Breast epithelium (tissue), 4 donors: ENCODE results near the gene MAPT. TPM values are rescaled to one million over a fixed set of nuclear protein-coding genes. Genes with fewer than 3 reads are reported as not detected.

Experiments
- DNase-seq, 2 donors: peaks; one replicate each; pipeline ENCODE4 v3.0.0-alpha.2; 2019; ENCODE audit warnings: low spot score in 2 of 2
- H3K27ac ChIP-seq, 2 donors: fragments of 200-600 bp; sonication (generic) in 1 of 2; one replicate each; pipeline ENCODE4 v1.5.1; 2016 to 2019; ENCODE audit warnings: mild to moderate bottlenecking in 1 of 2
- H3K27me3 ChIP-seq, 2 donors: fragments of 200-600 bp; sonication (generic) in 1 of 2; one replicate each; pipeline versions ENCODE4 v1.5.1 to v1.6.0; 2017 to 2019; ENCODE audit warnings: control low read depth in 1 of 2, mild to moderate bottlenecking in 1 of 2
- H3K36me3 ChIP-seq: fragments of 200-600 bp; one replicate; pipeline ENCODE4 v1.5.1; 2019
- H3K4me1 ChIP-seq, 2 donors: fragments of 200-600 bp; sonication (generic); one replicate each; pipeline ENCODE4 v1.5.1; 2016 to 2019; ENCODE audit warnings: control low read depth in 1 of 2
- H3K4me3 ChIP-seq, 3 donors: fragments of 200-600 bp; sonication (generic); 1 replicate in 2 of 3; 2 replicates in 1 of 3; pipeline ENCODE4 v1.5.1; 2016 to 2019; ENCODE audit warnings: mild to moderate bottlenecking in 3 of 3, moderate library complexity in 2 of 3
- H3K9me3 ChIP-seq, 2 donors: fragments of 200-600 bp; sonication (generic) in 1 of 2; one replicate each; pipeline ENCODE4 v1.5.1; 2016 to 2019; ENCODE audit warnings: control low read depth in 1 of 2
- POLR2A ChIP-seq: fragments of 450-650 bp; IDR thresholded peaks from one replicate; pipeline ENCODE4 v1.6.1; 2016; ENCODE audit warnings: antibody characterized with exemption, mild to moderate bottlenecking, moderate library complexity
- POLR2AphosphoS5 ChIP-seq, 3 donors: sonication (generic); formaldehyde crosslinking; IDR thresholded peaks; one replicate each; pipeline ENCODE4 v1.6.1; 2017; ENCODE audit warnings: antibody characterized with exemption in 3 of 3
- intact Hi-C: fragments of 100-400 bp; cut with DNase I; formaldehyde crosslinking; loops from one replicate; pipeline ENCODE4 v1.15.1; 2023; ENCODE audit warnings: low total_unique reads
- total RNA-seq, 3 donors: library from RNA; depleted of rRNA; stranded (reverse); fragments of >200 nt; gene quantifications; one replicate each; pipeline ENCODE4 v1.1.0, GENCODE V29; 2016
- TF ChIP-seq, protein P1 (sequence below), 3 donors: fragments of 450-650 bp; IDR thresholded peaks; one replicate each; pipeline ENCODE4 v1.5.1; 2016 to 2017; ENCODE audit warnings: antibody characterized with exemption in 3 of 3, mild to moderate bottlenecking in 3 of 3, moderate library complexity in 3 of 3

MAPT gene
- total RNA-seq, 3 donors from 2014 or later = 9.9 to 15.1 (median 12.4) TPM

DNA sequence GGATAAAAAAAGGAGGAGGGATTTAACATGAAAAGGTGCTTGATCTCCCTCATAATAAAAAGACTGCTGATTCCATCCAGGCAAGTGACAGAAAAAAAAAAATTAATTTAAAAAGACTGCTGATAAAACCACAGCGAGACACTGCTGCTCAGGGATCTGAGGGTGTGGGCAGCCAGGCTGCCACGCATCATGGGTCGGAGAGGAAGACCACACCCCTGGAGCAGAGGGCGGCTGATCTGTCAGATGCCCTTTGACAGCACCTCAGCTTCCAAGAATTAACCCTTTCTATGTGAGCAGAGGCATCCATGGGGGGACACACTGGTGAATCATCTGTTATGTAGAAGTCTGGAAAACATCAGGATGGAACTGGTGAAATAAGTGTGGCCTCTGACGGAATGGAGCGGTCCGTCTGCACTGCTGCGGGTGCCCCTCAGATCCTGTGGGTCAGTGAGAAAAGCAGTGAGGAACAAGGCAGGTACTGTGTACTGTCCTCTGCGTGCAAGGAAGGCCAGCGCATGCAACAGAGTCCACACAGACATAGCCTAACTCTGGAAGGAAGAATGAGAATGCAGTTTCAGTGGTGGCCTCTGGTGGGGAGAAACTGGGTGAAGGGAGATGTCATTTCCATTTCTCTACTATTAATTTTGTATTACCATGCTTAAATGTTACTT is 19.8 kb downstream of the MAPT start:
- no peak overlapping the region for H3K27ac ChIP-seq
- H3K4me3 ChIP-seq = no peak overlapping the region
- TF ChIP-seq POLR2A (no peak), POLR2AphosphoS5 (IDR thresholded peaks at IDR 0.05) (no peak)
- TF ChIP-seq, protein P1, sequence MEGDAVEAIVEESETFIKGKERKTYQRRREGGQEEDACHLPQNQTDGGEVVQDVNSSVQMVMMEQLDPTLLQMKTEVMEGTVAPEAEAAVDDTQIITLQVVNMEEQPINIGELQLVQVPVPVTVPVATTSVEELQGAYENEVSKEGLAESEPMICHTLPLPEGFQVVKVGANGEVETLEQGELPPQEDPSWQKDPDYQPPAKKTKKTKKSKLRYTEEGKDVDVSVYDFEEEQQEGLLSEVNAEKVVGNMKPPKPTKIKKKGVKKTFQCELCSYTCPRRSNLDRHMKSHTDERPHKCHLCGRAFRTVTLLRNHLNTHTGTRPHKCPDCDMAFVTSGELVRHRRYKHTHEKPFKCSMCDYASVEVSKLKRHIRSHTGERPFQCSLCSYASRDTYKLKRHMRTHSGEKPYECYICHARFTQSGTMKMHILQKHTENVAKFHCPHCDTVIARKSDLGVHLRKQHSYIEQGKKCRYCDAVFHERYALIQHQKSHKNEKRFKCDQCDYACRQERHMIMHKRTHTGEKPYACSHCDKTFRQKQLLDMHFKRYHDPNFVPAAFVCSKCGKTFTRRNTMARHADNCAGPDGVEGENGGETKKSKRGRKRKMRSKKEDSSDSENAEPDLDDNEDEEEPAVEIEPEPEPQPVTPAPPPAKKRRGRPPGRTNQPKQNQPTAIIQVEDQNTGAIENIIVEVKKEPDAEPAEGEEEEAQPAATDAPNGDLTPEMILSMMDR (IDR thresholded peaks at IDR 0.05) = no peak
- no peak for DNase-seq
- intact Hi-C loops = no loop called here
- H3K36me3 ChIP-seq = no peaks in the 10 kb centered on the region
- peaks cover 4 to 16% of the 10 kb centered on the region in 2 donors for H3K9me3 ChIP-seq
- H3K4me1 ChIP-seq = no peaks in the 10 kb centered on the region
- H3K27me3 ChIP-seq = no peaks in the 10 kb centered on the region

DNA sequence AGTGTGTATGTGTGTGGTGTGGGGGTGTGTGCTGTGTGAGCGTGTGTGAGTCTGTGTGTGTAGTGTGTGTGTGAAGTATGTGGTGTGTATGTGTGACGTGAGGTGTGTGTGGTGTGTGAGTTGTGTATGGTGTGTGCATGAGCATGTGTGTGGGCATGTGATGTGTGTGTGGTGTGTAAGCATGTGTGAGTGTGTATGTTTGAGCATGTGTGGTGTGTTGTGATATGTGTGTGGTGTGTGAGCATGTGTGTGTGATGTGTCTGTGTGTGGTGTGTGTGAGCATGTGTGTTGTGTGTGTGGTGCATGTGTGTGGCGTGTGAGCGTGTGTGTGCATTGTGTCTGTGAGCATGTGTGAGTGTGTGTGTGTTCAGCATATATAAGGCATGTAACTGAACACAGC is 20.9 kb downstream of the MAPT start:
- TF ChIP-seq POLR2AphosphoS5 (IDR thresholded peaks at IDR 0.05) (no peak), POLR2A (no peak)
- intact Hi-C loops = no loop called here
- peaks cover 4 to 16% of the 10 kb centered on the region in 2 donors for H3K9me3 ChIP-seq
- no peak overlapping the region for H3K27ac ChIP-seq
- no peaks in the 10 kb centered on the region for H3K27me3 ChIP-seq
- H3K4me1 ChIP-seq = no peaks in the 10 kb centered on the region
- H3K4me3 ChIP-seq = no peak overlapping the region
- no peak for DNase-seq
- no peaks in the 10 kb centered on the region for H3K36me3 ChIP-seq

DNA sequence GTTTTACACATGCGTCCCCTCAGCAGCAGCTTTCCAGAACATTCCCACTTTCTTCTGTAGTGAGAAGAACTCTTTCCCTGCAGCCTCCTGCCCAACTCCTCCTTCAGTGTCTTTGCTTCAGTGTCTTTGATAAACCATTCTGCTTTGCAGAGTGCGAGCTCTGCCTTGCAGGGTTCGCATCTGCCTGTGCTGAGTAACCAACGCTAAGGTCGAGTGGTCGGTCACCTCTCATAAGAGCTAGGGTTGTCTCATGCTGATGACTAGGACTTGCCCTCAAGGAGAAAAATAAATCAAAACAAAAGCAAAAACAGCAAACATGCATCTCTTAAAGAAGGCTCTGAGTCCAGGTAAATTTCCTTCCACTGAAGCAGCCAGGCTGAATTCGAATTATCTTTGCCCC is 22.7 kb downstream of the MAPT start:
- DNase-seq = no peak
- Histone ChIP-seq H3K4me1 (no peaks in the 10 kb centered on the region), H3K27me3 (no peaks in the 10 kb centered on the region), H3K9me3 (peaks cover 4 to 10% of the 10 kb centered on the region in 2 donors), H3K4me3 (no peak overlapping the region), H3K36me3 (no peaks in the 10 kb centered on the region), H3K27ac (no peak overlapping the region)
- intact Hi-C loops = no loop called here
- TF ChIP-seq, protein P1 (IDR thresholded peaks at IDR 0.05) = no peak
- no peak for TF ChIP-seq POLR2AphosphoS5 (IDR thresholded peaks at IDR 0.05)
- TF ChIP-seq POLR2A = no peak

DNA sequence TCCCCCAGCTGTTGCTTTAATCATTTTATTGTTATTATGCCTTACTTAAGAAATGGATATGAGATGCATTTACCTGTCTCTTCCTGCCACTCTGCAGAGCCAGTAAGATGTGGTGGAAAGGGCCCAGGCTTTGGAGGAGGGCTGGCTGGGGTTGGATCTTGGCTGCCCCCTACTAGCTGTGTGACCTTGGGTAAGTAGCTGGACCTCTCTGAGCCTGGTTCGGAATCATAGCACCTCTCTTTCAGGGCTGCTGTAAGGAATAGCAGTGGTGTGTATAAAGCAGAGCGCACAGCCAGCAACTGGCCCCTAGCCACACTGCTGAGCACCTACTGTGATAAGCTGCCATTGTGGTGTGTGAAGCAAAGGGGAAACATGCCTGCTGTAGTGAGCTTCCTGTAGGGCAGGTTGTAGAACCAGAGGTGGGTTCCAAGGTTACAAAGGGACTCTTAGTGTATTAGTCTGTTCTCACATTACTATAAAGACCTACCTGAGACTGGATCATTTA is 23.9 kb downstream of the MAPT start:
- Histone ChIP-seq H3K4me1 (no peaks in the 10 kb centered on the region), H3K9me3 (no peaks in the 10 kb centered on the region), H3K27ac (no peak overlapping the region), H3K27me3 (no peaks in the 10 kb centered on the region), H3K36me3 (no peaks in the 10 kb centered on the region), H3K4me3 (no peak overlapping the region)
- intact Hi-C loops = no loop called here
- TF ChIP-seq, protein P1 (IDR thresholded peaks at IDR 0.05) = no peak
- no peak for TF ChIP-seq POLR2A
- no peak for TF ChIP-seq POLR2AphosphoS5 (IDR thresholded peaks at IDR 0.05)
- no peak for DNase-seq

DNA sequence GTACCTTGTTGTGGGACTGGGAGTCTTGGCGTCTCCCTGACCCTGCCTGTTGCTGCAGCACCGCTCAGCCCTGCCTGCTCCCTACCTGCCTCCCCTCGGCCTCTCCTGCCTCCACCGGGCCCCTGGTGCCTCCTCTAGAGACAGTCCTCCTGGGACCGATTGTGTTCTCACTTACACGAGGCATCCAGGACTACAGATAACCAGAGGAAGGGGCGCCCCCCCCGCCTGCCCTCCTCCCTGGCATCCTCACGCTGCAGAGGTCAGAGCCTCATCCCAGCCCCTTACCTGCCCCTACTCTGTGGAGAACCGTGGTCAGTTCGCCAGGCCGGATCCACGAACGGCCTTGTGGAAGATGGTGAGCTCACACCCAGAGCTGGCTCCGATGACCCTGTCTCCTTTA is 24.8 kb downstream of the MAPT start:
- no peaks in the 10 kb centered on the region for H3K9me3 ChIP-seq
- intact Hi-C loops = no loop called here
- H3K36me3 ChIP-seq = no peaks in the 10 kb centered on the region
- H3K27ac ChIP-seq = no peak overlapping the region
- H3K4me1 ChIP-seq = no peaks in the 10 kb centered on the region
- no peak overlapping the region for H3K4me3 ChIP-seq
- DNase-seq = no peak
- TF ChIP-seq, protein P1 (IDR thresholded peaks at IDR 0.05) = no peak
- no peak for TF ChIP-seq POLR2AphosphoS5 (IDR thresholded peaks at IDR 0.05)
- no peak for TF ChIP-seq POLR2A
- no peaks in the 10 kb centered on the region for H3K27me3 ChIP-seq
